Measurements from ENCODE around the gene ADRA2C. TPM values are rescaled to one million over a fixed set of nuclear protein-coding genes. Genes with fewer than 3 reads are reported as not detected.

The ADRA2C gene
- total and polyA plus RNA-seq, 8 donors: 1.1 to 6.8 (median 3.0) TPM

DNA sequence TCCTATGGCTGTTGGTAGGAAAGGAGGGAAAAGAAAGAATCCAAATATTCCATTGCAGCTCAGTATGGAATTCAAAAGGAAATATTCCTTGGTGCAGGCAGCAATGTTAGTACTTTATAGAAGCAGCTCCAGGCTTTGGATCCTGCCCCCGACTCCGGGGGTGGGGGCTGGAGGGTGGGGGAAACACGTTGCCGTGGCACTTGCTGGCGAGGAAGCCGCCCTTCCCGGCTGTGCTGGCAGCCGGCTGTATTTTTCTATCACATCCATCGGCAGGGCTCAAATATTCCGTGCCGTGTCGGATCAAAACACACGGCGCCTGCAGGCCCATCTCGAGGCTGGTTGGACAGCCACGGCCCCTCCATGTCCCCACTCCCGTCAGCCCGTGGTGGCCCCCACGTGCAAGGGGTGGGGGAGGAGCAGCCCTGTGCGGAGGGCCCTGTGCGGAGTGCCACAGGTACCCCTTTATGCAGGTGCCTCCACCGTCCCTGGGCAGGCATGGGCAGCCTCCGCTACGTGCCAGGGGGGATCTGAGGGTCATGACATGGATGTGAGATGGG lies 5.8 kb downstream of the ADRA2C start:
- intact Hi-C loops (cut with DNase I): no loop called here
- TF ChIP-seq, protein P1, sequence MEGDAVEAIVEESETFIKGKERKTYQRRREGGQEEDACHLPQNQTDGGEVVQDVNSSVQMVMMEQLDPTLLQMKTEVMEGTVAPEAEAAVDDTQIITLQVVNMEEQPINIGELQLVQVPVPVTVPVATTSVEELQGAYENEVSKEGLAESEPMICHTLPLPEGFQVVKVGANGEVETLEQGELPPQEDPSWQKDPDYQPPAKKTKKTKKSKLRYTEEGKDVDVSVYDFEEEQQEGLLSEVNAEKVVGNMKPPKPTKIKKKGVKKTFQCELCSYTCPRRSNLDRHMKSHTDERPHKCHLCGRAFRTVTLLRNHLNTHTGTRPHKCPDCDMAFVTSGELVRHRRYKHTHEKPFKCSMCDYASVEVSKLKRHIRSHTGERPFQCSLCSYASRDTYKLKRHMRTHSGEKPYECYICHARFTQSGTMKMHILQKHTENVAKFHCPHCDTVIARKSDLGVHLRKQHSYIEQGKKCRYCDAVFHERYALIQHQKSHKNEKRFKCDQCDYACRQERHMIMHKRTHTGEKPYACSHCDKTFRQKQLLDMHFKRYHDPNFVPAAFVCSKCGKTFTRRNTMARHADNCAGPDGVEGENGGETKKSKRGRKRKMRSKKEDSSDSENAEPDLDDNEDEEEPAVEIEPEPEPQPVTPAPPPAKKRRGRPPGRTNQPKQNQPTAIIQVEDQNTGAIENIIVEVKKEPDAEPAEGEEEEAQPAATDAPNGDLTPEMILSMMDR (IDR thresholded peaks at IDR 0.05): no peak
- 53 to 64% methylated on average over 24 of the region's 24 CpGs for WGBS, 2 donors
- Histone ChIP-seq H3K9me3 (no peaks in the 10 kb centered on the region), H3K4me1 (no peaks in the 10 kb centered on the region), H3K36me3 (no peaks in the 10 kb centered on the region), H3K27me3 (peaks cover 0 to 5% (median 0%) of the 10 kb centered on the region in 4 donors), H3K4me3 (no peak overlapping the region), H3K27ac (no peak overlapping the region)
- DNase-seq (peak in 2 of 6 donors; percentile 15 to 44), ATAC-seq (no peak), FAIRE-seq (no peak)

DNA sequence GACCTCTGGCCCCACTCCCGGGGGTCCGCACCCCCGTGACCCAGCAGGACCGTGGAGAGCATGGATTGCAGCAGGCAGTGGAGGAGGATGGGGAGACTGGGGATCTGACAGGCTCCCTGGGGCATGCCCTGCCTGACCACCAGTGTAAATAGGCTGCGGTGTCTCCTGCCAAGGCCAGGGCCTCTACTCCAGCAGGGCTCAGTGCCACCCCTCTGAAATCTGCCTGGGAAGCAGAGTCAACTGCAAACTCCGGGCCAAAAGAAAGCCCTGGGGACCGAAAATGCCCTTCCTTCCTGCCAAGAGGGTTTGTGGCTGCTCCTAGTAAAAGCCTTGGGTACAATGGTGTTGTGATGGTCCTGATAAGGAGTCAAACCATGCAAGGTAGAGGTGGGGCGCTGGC lies 6.4 kb downstream of the ADRA2C start:
- ATAC-seq (no peak), FAIRE-seq (no peak), DNase-seq (peak in 2 of 6 donors; percentile 17 to 23)
- WGBS, 2 donors: 50 to 58% methylated on average over 8 of the region's 8 CpGs
- Histone ChIP-seq H3K27ac (no peak overlapping the region), H3K4me1 (no peaks in the 10 kb centered on the region), H3K4me3 (no peak overlapping the region), H3K27me3 (peaks cover 0 to 5% (median 0%) of the 10 kb centered on the region in 4 donors), H3K9me3 (no peaks in the 10 kb centered on the region), H3K36me3 (no peaks in the 10 kb centered on the region)
- TF ChIP-seq, protein P1 (IDR thresholded peaks at IDR 0.05): no peak
- intact Hi-C loops (cut with DNase I): no loop called here

DNA sequence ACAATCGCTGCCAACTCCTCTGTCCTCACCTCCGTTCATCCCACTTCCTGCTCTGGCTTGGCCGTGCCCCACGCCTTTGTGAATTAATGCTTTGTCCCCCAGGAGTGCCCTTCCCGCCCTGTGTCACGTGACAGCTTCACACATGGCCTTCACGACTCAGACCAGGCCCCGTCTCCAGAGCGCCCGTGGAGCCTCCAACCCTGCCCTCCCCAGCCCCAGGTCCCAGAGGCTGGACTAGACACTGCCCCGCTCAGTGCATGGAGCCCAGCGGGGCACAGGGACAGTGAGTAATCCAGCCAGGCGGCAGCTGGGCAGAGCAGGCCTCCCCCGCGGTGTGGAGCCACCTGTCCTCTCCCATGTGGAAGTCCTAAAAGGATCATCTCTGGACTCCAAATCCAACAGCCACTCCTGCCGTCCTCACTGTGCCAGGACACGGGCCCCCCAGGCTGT lies 7.4 kb downstream of the ADRA2C start:
- Histone ChIP-seq H3K4me3 (no peak overlapping the region), H3K4me1 (no peaks in the 10 kb centered on the region), H3K27me3 (no peaks in the 10 kb centered on the region), H3K36me3 (no peaks in the 10 kb centered on the region), H3K9me3 (no peaks in the 10 kb centered on the region), H3K27ac (peak overlapping the region in 1 of 4 donors; percentile 16)
- intact Hi-C loops (cut with DNase I): no loop called here
- FAIRE-seq (no peak), ATAC-seq (peak; percentile 46 to 82 (median 68)), DNase-seq (peak in 4 of 6 donors; percentile 38 to 54 (median 48))
- 49 to 50% methylated on average over 16 to 17 of the region's 17 CpGs for WGBS, 2 donors
- TF ChIP-seq, protein P1 (IDR thresholded peaks at IDR 0.05): no peak

DNA sequence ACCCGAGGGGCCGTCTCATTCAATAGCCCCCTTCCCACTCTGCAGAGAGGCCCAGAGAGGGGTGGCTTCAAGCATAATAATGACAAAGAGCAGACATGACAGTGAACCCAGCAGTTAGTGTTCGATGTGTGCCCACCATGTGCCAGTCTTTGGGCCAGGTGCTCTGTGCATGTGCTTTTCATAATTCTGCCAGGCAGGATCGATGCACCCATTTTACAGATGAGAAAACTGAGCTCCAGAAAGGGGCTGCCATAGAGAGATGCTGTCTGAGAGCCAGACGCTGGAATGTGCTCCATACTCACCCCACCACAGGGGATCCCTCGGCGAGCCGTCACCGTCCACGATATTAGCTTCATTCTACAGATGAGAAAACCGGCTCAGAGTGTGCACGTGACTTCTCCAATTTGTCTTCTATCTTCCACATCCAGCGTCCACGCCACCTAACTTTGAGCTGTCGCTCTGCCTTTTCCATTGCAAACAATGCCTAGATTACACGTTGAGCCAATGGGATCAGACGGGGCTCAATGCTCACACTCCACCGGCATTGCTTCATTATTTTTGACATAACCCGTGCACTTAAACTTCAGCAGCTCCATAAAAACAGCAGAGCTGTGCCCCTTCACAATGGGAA lies 8.2 kb downstream of the ADRA2C start:
- 63 to 74% methylated on average over 19 of the region's 19 CpGs for WGBS, 2 donors
- ATAC-seq (no peak), DNase-seq (peak in 2 of 6 donors; percentile 0 to 12), FAIRE-seq (no peak)
- Histone ChIP-seq H3K36me3 (no peaks in the 10 kb centered on the region), H3K27ac (no peak overlapping the region), H3K4me1 (no peaks in the 10 kb centered on the region), H3K9me3 (no peaks in the 10 kb centered on the region), H3K4me3 (no peak overlapping the region), H3K27me3 (no peaks in the 10 kb centered on the region)
- intact Hi-C loops (cut with DNase I): no loop called here
- TF ChIP-seq, protein P1 (IDR thresholded peaks at IDR 0.05): no peak

DNA sequence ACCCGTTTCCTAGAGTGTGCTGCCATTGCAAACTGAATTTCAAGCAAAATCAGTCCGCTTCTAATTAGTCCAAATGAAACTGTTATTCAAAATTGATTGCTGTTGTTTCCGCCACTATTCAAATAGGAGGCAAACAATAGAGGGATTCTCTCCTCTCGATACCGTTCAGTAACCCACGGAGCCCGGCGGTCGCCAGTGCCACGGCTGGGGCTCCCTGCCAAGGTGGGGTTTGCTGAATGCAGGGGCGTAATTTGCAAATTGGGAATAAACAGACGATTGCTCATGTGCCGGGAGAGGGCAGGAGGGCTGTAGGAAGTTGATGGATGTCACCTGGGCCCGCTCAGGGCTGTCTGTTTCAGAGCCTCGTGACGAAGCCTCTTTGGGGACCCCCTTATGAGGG lies 8.8 kb downstream of the ADRA2C start:
- H3K36me3 ChIP-seq: no peaks in the 10 kb centered on the region
- TF ChIP-seq, protein P1 (IDR thresholded peaks at IDR 0.05): no peak
- H3K9me3 ChIP-seq: no peaks in the 10 kb centered on the region
- ATAC-seq (no peak), FAIRE-seq (no peak), DNase-seq (peak in 2 of 6 donors; percentile 8 to 21)
- H3K27me3 ChIP-seq: no peaks in the 10 kb centered on the region
- H3K27ac ChIP-seq: no peak overlapping the region
- H3K4me1 ChIP-seq: no peaks in the 10 kb centered on the region
- H3K4me3 ChIP-seq: no peak overlapping the region
- intact Hi-C loops (cut with DNase I): no loop called here
- 40 to 52% methylated on average over 16 of the region's 16 CpGs for WGBS, 2 donors

Data from pancreas (tissue), 10 donors.